WTC11 (cell line): ENCODE results near the gene HMX3. TPM values are rescaled to one million over a fixed set of nuclear protein-coding genes. Genes with fewer than 3 reads are reported as not detected.

Experiments
- ATAC-seq: fragments of 200-7000 bp; cut with Tn5 transposase; 2 replicates; pipeline ENCODE4 v1.10.0; 2021; ENCODE audit warnings: mild to moderate bottlenecking, moderate library complexity
- CTCF ChIA-PET: fragments of 300-600 bp; sonication (Branson Sonifier 250); formaldehyde crosslinking; loops from one replicate; lab custom pipeline; 2021; ENCODE audit warnings: antibody characterized with exemption; lab: Charles Lee
- POLR2A ChIA-PET: fragments of 350-600 bp; sonication (Branson Sonifier 250); formaldehyde crosslinking; loops from one replicate; lab custom pipeline; 2021; ENCODE audit warnings: antibody characterized with exemption; lab: Charles Lee
- DNase-seq: peaks from one replicate; pipeline ENCODE4 v3.0.0; 2021; ENCODE audit warnings: low spot score
- H3K27ac Mint-ChIP-seq: 2 replicates; pipeline ENCODE4 v1.8.0; 2021; ENCODE audit warnings: mixed read lengths
- H3K27me3 Mint-ChIP-seq: 2 replicates; pipeline ENCODE4 v1.8.0; 2021; ENCODE audit warnings: low read depth, mild to moderate bottlenecking, moderate library complexity, mixed read lengths
- H3K36me3 Mint-ChIP-seq: 2 replicates; pipeline ENCODE4 v1.8.0; 2021; ENCODE audit warnings: mixed read lengths
- H3K4me1 Mint-ChIP-seq: 2 replicates; pipeline ENCODE4 v1.8.0; 2022; ENCODE audit warnings: mixed read lengths
- H3K4me3 Mint-ChIP-seq: 2 replicates; pipeline ENCODE4 v1.8.0; 2021; ENCODE audit warnings: mild to moderate bottlenecking, moderate library complexity, mixed read lengths
- H3K9me3 Mint-ChIP-seq: 2 replicates; pipeline ENCODE4 v1.8.0; 2021; ENCODE audit warnings: mixed read lengths
- FOXK1 ChIP-seq: sonication (generic); formaldehyde crosslinking; IDR thresholded peaks from 2 replicates; pipeline ENCODE4 v1.8.0; 2022; ENCODE audit warnings: mild to moderate bottlenecking, moderate library complexity, missing genetic modification reagents
- FOXP1 ChIP-seq: sonication (generic); formaldehyde crosslinking; IDR thresholded peaks from 2 replicates; pipeline ENCODE4 v1.8.0; 2022; ENCODE audit warnings: missing genetic modification reagents, mild to moderate bottlenecking, moderate library complexity, borderline replicate concordance
- RELA ChIP-seq: sonication (generic); formaldehyde crosslinking; IDR thresholded peaks from 2 replicates; pipeline ENCODE4 v1.8.1; 2022; ENCODE audit warnings: missing genetic modification reagents, mild to moderate bottlenecking, borderline replicate concordance
- SMAD3 ChIP-seq: sonication (generic); formaldehyde crosslinking; IDR thresholded peaks from 2 replicates; pipeline ENCODE4 v1.8.0; 2022; ENCODE audit warnings: missing genetic modification reagents, mild to moderate bottlenecking, borderline replicate concordance
- SMAD4 ChIP-seq: sonication (generic); formaldehyde crosslinking; IDR thresholded peaks from 2 replicates; pipeline ENCODE4 v1.8.0; 2022; ENCODE audit warnings: mild to moderate bottlenecking, missing genetic modification reagents
- TEAD4 ChIP-seq: sonication (generic); formaldehyde crosslinking; IDR thresholded peaks from 2 replicates; pipeline ENCODE4 v1.8.0; 2022; ENCODE audit warnings: mild to moderate bottlenecking, missing genetic modification reagents
- ZNF121 ChIP-seq: sonication (generic); formaldehyde crosslinking; IDR thresholded peaks from 2 replicates; pipeline ENCODE4 v1.8.0; 2023; ENCODE audit warnings: missing genetic modification reagents
- ZNF263 ChIP-seq: sonication (generic); formaldehyde crosslinking; IDR thresholded peaks from 2 replicates; pipeline ENCODE4 v1.8.1; 2022; ENCODE audit warnings: low read depth, mild to moderate bottlenecking, moderate library complexity, missing genetic modification reagents
- ZNF317 ChIP-seq: sonication (generic); formaldehyde crosslinking; IDR thresholded peaks from 2 replicates; pipeline ENCODE4 v1.8.1; 2023; ENCODE audit warnings: low read depth, mild to moderate bottlenecking, moderate library complexity, missing genetic modification reagents, borderline replicate concordance
- ZNF671 ChIP-seq: fragments of 250-450 bp; sonication (Bioruptor Pico); IDR thresholded peaks from 2 replicates; pipeline ENCODE4 v1.8.0; 2021; ENCODE audit warnings: mild to moderate bottlenecking
- total RNA-seq: library from RNA; stranded (reverse); gene quantifications from 3 replicates; pipeline ENCODE4 v1.2.3, GENCODE V29; 2021
- TF ChIP-seq, protein P1 (sequence below): sonication (generic); formaldehyde crosslinking; IDR thresholded peaks from 2 replicates; pipeline ENCODE4 v1.8.0; 2022; ENCODE audit warnings: missing genetic modification reagents
- TF ChIP-seq, protein P2 (sequence below): fragments of 250-450 bp; sonication (Bioruptor Pico); IDR thresholded peaks from 2 replicates; pipeline ENCODE4 v1.9.0; 2021; ENCODE audit warnings: moderate library complexity, mild to moderate bottlenecking, inconsistent platforms, borderline replicate concordance
- TF ChIP-seq, protein P3 (sequence below): sonication (generic); formaldehyde crosslinking; IDR thresholded peaks from 2 replicates; pipeline ENCODE4 v1.8.1; 2023; ENCODE audit warnings: mild to moderate bottlenecking, moderate library complexity, missing genetic modification reagents
- TF ChIP-seq, protein P4 (sequence below): sonication (generic); formaldehyde crosslinking; IDR thresholded peaks from 2 replicates; pipeline ENCODE4 v1.8.0; 2022; ENCODE audit warnings: mild to moderate bottlenecking, missing genetic modification reagents
- TF ChIP-seq, protein P5 (sequence below): sonication (generic); formaldehyde crosslinking; IDR thresholded peaks from 2 replicates; pipeline ENCODE4 v1.8.1; 2022; ENCODE audit warnings: low read depth, missing genetic modification reagents, borderline replicate concordance

Gene HMX3
- total RNA-seq, 1 experiment from 2014 or later: not detected

DNA sequence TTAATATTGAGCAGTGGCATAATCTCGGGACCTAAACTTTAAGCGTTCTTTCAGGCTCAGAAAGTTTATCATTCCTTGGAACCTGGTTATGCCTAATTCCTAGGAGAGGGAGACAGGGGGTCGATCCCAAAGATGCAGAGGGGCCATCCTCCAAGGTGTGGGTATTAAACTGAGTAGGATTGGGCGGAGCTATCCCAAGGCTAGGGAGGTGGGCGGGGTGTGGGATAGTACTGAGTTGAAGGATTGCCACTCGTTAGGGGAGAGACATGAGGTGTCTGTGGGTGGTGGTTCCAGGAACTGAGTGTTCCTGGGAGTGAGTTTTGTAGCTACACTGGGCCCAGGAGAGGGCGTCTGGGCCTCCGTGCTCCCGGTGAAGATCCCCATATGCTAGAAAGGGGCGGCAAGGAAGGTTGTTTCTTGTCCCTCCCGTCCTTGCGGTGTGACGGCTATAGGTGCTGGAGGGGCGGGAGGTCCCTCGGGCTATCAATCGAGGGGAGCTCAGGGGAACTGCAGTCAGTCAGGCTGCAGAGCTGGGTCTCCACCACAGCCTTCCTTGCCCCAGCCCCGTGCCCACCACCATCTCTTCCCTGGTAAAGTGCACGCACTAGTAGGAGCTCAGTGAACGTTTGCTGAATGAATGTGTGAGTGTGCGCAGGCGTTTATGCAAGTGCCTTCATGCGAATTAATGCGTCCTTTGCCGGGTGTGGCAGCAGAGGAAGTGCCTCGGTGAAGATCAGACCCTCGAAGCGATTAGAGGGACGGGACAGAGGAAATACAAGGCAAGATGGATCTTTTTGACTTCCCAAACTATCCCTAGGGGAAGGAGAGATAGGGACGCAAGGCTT lies 9.1 kb downstream of the HMX3 start:
- Mint-ChIP-seq H3K4me1 (peaks cover 68% of the 10 kb centered on the region), H3K27ac (no peak overlapping the region), H3K27me3 (peaks cover 100% of the 10 kb centered on the region), H3K4me3 (peak overlapping the region; percentile 57), H3K9me3 (no peaks in the 10 kb centered on the region), H3K36me3 (peaks cover 3% of the 10 kb centered on the region; the same call in 1 of the 2 replicates)
- DNase-seq (peak; percentile 53), ATAC-seq (peak; percentile 2; the same call in 1 of the 2 replicates)
- ChIA-PET POLR2A (interaction anchor here (1.8 kb wide), 1 partner anchor 9 kb away, joined by 5 read pairs; the partner anchor contains the start of gene BUB3), CTCF (interaction anchor here (0.9 to 2.0 kb wide), 6 partner anchors 9 to 236 kb away, joined by 3 to 13 read pairs (median 6); partner anchors contain the start of gene BUB3)
- no peak for TF ChIP-seq ZNF121 (CRISPR knock-in tag)
- TF ChIP-seq, protein P1, sequence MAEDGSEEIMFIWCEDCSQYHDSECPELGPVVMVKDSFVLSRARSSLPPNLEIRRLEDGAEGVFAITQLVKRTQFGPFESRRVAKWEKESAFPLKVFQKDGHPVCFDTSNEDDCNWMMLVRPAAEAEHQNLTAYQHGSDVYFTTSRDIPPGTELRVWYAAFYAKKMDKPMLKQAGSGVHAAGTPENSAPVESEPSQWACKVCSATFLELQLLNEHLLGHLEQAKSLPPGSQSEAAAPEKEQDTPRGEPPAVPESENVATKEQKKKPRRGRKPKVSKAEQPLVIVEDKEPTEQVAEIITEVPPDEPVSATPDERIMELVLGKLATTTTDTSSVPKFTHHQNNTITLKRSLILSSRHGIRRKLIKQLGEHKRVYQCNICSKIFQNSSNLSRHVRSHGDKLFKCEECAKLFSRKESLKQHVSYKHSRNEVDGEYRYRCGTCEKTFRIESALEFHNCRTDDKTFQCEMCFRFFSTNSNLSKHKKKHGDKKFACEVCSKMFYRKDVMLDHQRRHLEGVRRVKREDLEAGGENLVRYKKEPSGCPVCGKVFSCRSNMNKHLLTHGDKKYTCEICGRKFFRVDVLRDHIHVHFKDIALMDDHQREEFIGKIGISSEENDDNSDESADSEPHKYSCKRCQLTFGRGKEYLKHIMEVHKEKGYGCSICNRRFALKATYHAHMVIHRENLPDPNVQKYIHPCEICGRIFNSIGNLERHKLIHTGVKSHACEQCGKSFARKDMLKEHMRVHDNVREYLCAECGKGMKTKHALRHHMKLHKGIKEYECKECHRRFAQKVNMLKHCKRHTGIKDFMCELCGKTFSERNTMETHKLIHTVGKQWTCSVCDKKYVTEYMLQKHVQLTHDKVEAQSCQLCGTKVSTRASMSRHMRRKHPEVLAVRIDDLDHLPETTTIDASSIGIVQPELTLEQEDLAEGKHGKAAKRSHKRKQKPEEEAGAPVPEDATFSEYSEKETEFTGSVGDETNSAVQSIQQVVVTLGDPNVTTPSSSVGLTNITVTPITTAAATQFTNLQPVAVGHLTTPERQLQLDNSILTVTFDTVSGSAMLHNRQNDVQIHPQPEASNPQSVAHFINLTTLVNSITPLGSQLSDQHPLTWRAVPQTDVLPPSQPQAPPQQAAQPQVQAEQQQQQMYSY (CRISPR knock-in tag): no peak
- TF ChIP-seq ZNF263 (CRISPR knock-in tag): peak; percentile 37; the same call in 1 of the 2 replicates
- no peak for TF ChIP-seq ZNF671 (CRISPR knock-in tag)
- no peak for TF ChIP-seq TEAD4 (CRISPR knock-in tag)
- no peak for TF ChIP-seq SMAD3 (CRISPR knock-in tag)
- TF ChIP-seq RELA (CRISPR knock-in tag): no peak

DNA sequence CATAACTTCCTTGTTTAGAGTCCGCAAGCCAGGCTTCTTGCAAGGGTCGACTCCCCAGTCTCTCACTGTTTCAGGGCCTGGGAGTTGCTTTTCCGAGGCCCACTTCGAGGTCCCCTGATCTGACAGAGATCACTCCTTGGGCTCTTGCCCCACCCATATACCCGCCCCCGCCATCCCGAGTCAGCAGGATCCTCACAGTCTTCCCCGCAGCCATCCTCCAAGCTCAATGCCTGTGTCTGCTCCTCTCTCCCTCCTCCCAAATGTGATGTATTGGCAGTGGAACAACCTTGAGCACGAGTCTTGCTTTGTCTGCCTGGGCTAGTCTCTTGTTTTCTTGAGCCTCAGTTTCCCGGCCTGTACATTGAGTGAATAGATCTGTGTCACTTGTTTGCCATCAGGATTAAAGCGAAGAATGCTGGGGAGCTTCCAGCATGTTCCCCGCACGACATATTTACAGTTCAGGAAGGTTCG lies 9.8 kb downstream of the HMX3 start:
- peaks cover 100% of the 10 kb centered on the region for H3K27me3 Mint-ChIP-seq
- H3K27ac Mint-ChIP-seq: no peak overlapping the region
- peak overlapping the region; percentile 57 for H3K4me3 Mint-ChIP-seq
- no peak for TF ChIP-seq SMAD4 (CRISPR knock-in tag)
- no peak for TF ChIP-seq FOXP1
- TF ChIP-seq ZNF263 (CRISPR knock-in tag): no peak
- no peak for TF ChIP-seq FOXK1 (CRISPR knock-in tag)
- TF ChIP-seq, protein P2, sequence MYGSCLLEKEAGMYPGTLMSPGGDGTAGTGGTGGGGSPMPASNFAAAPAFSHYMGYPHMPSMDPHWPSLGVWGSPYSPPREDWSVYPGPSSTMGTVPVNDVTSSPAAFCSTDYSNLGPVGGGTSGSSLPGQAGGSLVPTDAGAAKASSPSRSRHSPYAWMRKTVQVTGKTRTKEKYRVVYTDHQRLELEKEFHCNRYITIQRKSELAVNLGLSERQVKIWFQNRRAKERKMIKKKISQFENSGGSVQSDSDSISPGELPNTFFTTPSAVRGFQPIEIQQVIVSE: no peak
- TF ChIP-seq, protein P3, sequence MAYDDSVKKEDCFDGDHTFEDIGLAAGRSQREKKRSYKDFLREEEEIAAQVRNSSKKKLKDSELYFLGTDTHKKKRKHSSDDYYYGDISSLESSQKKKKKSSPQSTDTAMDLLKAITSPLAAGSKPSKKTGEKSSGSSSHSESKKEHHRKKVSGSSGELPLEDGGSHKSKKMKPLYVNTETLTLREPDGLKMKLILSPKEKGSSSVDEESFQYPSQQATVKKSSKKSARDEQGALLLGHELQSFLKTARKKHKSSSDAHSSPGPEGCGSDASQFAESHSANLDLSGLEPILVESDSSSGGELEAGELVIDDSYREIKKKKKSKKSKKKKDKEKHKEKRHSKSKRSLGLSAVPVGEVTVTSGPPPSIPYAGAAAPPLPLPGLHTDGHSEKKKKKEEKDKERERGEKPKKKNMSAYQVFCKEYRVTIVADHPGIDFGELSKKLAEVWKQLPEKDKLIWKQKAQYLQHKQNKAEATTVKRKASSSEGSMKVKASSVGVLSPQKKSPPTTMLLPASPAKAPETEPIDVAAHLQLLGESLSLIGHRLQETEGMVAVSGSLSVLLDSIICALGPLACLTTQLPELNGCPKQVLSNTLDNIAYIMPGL (CRISPR knock-in tag): no peak
- TF ChIP-seq, protein P4, sequence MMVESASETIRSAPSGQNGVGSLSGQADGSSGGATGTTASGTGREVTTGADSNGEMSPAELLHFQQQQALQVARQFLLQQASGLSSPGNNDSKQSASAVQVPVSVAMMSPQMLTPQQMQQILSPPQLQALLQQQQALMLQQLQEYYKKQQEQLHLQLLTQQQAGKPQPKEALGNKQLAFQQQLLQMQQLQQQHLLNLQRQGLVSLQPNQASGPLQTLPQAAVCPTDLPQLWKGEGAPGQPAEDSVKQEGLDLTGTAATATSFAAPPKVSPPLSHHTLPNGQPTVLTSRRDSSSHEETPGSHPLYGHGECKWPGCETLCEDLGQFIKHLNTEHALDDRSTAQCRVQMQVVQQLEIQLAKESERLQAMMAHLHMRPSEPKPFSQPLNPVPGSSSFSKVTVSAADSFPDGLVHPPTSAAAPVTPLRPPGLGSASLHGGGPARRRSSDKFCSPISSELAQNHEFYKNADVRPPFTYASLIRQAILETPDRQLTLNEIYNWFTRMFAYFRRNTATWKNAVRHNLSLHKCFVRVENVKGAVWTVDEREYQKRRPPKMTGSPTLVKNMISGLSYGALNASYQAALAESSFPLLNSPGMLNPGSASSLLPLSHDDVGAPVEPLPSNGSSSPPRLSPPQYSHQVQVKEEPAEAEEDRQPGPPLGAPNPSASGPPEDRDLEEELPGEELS (CRISPR knock-in tag): no peak
- no peak for TF ChIP-seq ZNF317 (CRISPR knock-in tag)
- TF ChIP-seq, protein P5, sequence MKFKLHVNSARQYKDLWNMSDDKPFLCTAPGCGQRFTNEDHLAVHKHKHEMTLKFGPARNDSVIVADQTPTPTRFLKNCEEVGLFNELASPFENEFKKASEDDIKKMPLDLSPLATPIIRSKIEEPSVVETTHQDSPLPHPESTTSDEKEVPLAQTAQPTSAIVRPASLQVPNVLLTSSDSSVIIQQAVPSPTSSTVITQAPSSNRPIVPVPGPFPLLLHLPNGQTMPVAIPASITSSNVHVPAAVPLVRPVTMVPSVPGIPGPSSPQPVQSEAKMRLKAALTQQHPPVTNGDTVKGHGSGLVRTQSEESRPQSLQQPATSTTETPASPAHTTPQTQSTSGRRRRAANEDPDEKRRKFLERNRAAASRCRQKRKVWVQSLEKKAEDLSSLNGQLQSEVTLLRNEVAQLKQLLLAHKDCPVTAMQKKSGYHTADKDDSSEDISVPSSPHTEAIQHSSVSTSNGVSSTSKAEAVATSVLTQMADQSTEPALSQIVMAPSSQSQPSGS (CRISPR knock-in tag): no peak
- CTCF ChIA-PET: interaction anchor here (0.6 to 2.0 kb wide), 7 partner anchors 8 to 284 kb away, joined by 3 to 13 read pairs (median 3); partner anchors contain the start of gene BUB3
- DNase-seq (peak; percentile 29), ATAC-seq (no peak)
- H3K36me3 Mint-ChIP-seq: peaks cover 3% of the 10 kb centered on the region; the same call in 1 of the 2 replicates
- POLR2A ChIA-PET: interaction anchor here (1.8 kb wide), 1 partner anchor 8 kb away, joined by 5 read pairs; the partner anchor contains the start of gene BUB3
- H3K9me3 Mint-ChIP-seq: no peaks in the 10 kb centered on the region
- peaks cover 70% of the 10 kb centered on the region for H3K4me1 Mint-ChIP-seq
